Body of pancreas (tissue), 4 donors: Measurements from ENCODE around the gene FXYD3. TPM values are rescaled to one million over a fixed set of nuclear protein-coding genes. Genes with fewer than 3 reads are reported as not detected.

Experiments used
- ATAC-seq: fragments of 150-250 bp; one replicate; pipeline ENCODE4 v1.9.1; 2016
- DNase-seq, 4 donors: peaks; one replicate each; pipeline ENCODE4 v3.0.0-alpha.2; 2019
- H3K27ac ChIP-seq, 4 donors: fragments of 200-600 bp; sonication (generic); 1 replicate in 3 of 4; 2 replicates in 1 of 4; pipeline versions ENCODE4 v1.5.1 to v1.6.1; 2016 to 2019; ENCODE audit warnings: mild to moderate bottlenecking in 1 of 4, mixed read lengths in 1 of 4, moderate library complexity in 1 of 4
- H3K27me3 ChIP-seq, 2 donors: fragments of 200-600 bp; sonication (generic); one replicate each; pipeline ENCODE4 v1.6.0; 2016; ENCODE audit warnings: mild to moderate bottlenecking in 1 of 2
- H3K36me3 ChIP-seq, 2 donors: fragments of 200-600 bp; sonication (generic); replicated peaks in 1 of 2; 2 replicates each; pipeline ENCODE4 v1.5.1; 2016; ENCODE audit warnings: low read depth in 2 of 2; ENCODE audit not compliant: insufficient read depth in 1 of 2
- H3K4me1 ChIP-seq: fragments of 200-600 bp; sonication (generic); one replicate; pipeline ENCODE4 v1.6.0; 2016
- H3K4me3 ChIP-seq, 2 donors: fragments of 200-600 bp; sonication (generic); 1 replicate in 1 of 2; 2 replicates in 1 of 2; pipeline ENCODE4 v1.5.1; 2016 to 2019
- H3K9me3 ChIP-seq, 3 donors: fragments of 200-600 bp; sonication (generic); 1 replicate in 2 of 3; 2 replicates in 1 of 3; pipeline ENCODE4 v1.5.1; 2016
- CTCF ChIP-seq, 7 experiments: fragments of 450-650 bp in 4 of 7; fragments of 200-600 bp in 3 of 7; sonication (generic) in 3 of 7; IDR thresholded peaks; one replicate each; pipeline ENCODE4 v1.5.1; 2016 to 2019; ENCODE audit warnings: antibody characterized with exemption in 7 of 7
- POLR2A ChIP-seq, 3 donors: fragments of 450-650 bp; IDR thresholded peaks; one replicate each; pipeline ENCODE4 v1.6.1; 2016; ENCODE audit warnings: antibody characterized with exemption in 3 of 3, mild to moderate bottlenecking in 2 of 3
- WGBS, 2 donors: methylation state at CpG; one replicate each; pipeline ENCODE4 v1.1.5; 2017; 5-methylcytosine and 5-hydroxymethylcytosine counted together
- intact Hi-C: fragments of 100-400 bp; cut with DNase I; formaldehyde crosslinking; loops from one replicate; pipeline ENCODE4 v1.15.1; 2023
- total RNA-seq, 2 donors: library from RNA; depleted of rRNA; stranded (reverse); fragments of >200 nt; gene quantifications; one replicate each; pipeline ENCODE4 v1.1.0, GENCODE V29; 2016

FXYD3 gene
- total RNA-seq, 2 donors from 2014 or later, result 13.5 to 51.6 TPM

GRCh38 chr19:35090160-35090505 lies 25.5 kb upstream of the FXYD3 start:
- no peaks in the 10 kb centered on the region for H3K27me3 ChIP-seq
- no peaks in the 10 kb centered on the region for H3K9me3 ChIP-seq
- DNase-seq (no peak), ATAC-seq (peak; percentile 9)
- H3K4me3 ChIP-seq, result no peak overlapping the region
- no peak for TF ChIP-seq POLR2A (IDR thresholded peaks at IDR 0.05)
- no peak for TF ChIP-seq CTCF (IDR thresholded peaks at IDR 0.05)
- WGBS, 2 donors, result 14 to 16% methylated on average over 8 to 9 of the region's 9 CpGs
- H3K36me3 ChIP-seq, result no peaks in the 10 kb centered on the region
- peak overlapping the region; percentile 8 to 75 (median 68) for H3K27ac ChIP-seq
- intact Hi-C loops, result no loop called here
- peaks cover 24% of the 10 kb centered on the region for H3K4me1 ChIP-seq

- no peaks in the 10 kb centered on the region for H3K36me3 ChIP-seq
- ATAC-seq (peak; percentile 95), DNase-seq (peak; percentile 84 to 90 (median 86))
- 3% methylated on average over 24 to 36 of the region's 36 CpGs for WGBS, 2 donors
- H3K27me3 ChIP-seq, result no peaks in the 10 kb centered on the region
- H3K4me1 ChIP-seq, result peaks cover 24% of the 10 kb centered on the region
- intact Hi-C loops, result no loop called here
- TF ChIP-seq POLR2A (IDR thresholded peaks at IDR 0.05) (peak in 2 of 3 donors; percentile 24 to 51), CTCF (IDR thresholded peaks at IDR 0.05) (peak; percentile 48 to 82 (median 71))
- H3K4me3 ChIP-seq, result peak overlapping the region in 1 of 2 donors; percentile 2
- H3K9me3 ChIP-seq, result no peaks in the 10 kb centered on the region
- peak overlapping the region; percentile 8 to 75 (median 68) for H3K27ac ChIP-seq
Observed at GRCh38 chr19:35090506-35091214, 25.0 kb upstream of the FXYD3 start.

GRCh38 chr19:35093430-35093829 lies 22.2 kb upstream of the FXYD3 start:
- DNase-seq (no peak), ATAC-seq (no peak)
- no peak for TF ChIP-seq CTCF (IDR thresholded peaks at IDR 0.05)
- TF ChIP-seq POLR2A (IDR thresholded peaks at IDR 0.05), result no peak
- Histone ChIP-seq H3K4me3 (no peak overlapping the region), H3K27me3 (no peaks in the 10 kb centered on the region), H3K36me3 (no peaks in the 10 kb centered on the region), H3K27ac (no peak overlapping the region), H3K9me3 (no peaks in the 10 kb centered on the region), H3K4me1 (peaks cover 29% of the 10 kb centered on the region)
- intact Hi-C loops, result no loop called here
- whole genome bisulfite sequencing, 2 donors, result 60 to 79% methylated on average over 4 to 5 of the region's 5 CpGs

GRCh38 chr19:35093941-35094647 lies 21.5 kb upstream of the FXYD3 start:
- 82 to 85% methylated on average over 5 to 11 of the region's 11 CpGs for WGBS, 2 donors
- no peak for ATAC-seq
- TF ChIP-seq POLR2A (IDR thresholded peaks at IDR 0.05), result no peak
- no peak for TF ChIP-seq CTCF (IDR thresholded peaks at IDR 0.05)
- Histone ChIP-seq H3K9me3 (no peaks in the 10 kb centered on the region), H3K4me3 (no peak overlapping the region), H3K4me1 (peaks cover 36% of the 10 kb centered on the region), H3K27me3 (no peaks in the 10 kb centered on the region), H3K27ac (no peak overlapping the region), H3K36me3 (no peaks in the 10 kb centered on the region)
- no peak for DNase-seq
- intact Hi-C loops, result no loop called here
